ENCODE measurements around the gene DNAH12.

- no peak for TF ChIP-seq CTCF (IDR thresholded peaks at IDR 0.05)
- TF ChIP-seq EZH2 (IDR thresholded peaks at IDR 0.05): no peak
These were observed 2.5 kb upstream of the DNAH12 start for GRCh38 chr3:57546616-57547015.

Measured in neural progenitor cell (in vitro differentiated cells).